ENCODE results near the gene PCDHGB3. TPM values are rescaled to one million over a fixed set of nuclear protein-coding genes. Genes with fewer than 3 reads are reported as not detected.

The PCDHGB3 gene
- total and polyA plus RNA-seq, 9 of the 15 experiments (the other 6 are each of a cell fraction or from before 2014, with no cell fraction given), result 0.05 to 0.19 (median 0.11) TPM; not detected in 2

DNA sequence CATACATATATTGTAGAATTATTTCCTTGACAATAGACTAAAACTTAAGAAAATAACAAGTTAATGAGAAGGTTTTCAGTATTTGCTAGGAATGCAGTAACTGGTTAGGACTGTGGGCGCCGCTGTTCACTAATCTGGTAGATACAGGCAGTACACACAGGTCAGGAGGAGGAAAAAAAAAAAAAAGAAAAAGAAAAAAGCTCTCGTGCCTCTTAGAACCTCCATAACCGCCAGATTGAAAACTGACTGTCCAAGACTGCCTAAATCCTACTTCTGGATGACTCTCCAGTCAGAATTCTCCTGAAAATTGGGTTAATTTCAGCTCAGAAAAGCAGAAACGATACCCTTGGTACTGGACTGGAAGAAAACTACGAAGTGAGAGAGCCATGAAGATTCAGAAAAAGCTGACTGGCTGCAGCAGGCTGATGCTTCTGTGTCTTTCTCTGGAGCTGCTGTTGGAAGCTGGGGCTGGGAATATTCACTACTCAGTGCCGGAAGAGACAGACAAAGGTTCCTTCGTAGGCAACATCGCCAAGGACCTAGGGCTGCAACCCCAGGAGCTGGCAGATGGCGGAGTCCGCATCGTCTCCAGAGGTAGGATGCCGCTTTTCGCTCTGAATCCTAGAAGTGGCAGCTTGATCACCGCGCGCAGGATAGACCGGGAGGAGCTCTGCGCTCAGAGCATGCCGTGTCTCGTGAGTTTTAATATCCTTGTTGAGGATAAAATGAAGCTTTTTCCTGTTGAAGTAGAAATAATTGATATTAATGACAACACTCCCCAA lies 39.6 kb upstream of the PCDHGB3 start, which contains the start of gene PCDHGA1:
PCDHGA1 (plus strand) TSS at position 216 of the 782 bp plus-strand sequence.
- H3K4me1 ChIP-seq (replicated peaks in 1 of 2; ENCODE audit: control insufficient read depth in 2 of 2, insufficient read depth in 2 of 2, low read length in 2 of 2), result no peaks in the 10 kb centered on the region; a peak in 1 of 5 replicates
- CTCF ChIA-PET (ENCODE audit: low intra/inter-chr PET ratio), result interaction anchor here (0.6 to 1.4 kb wide), 3 partner anchors 53 to 288 kb away, joined by 3 to 5 read pairs (median 3); partner anchors contain the start of gene DIAPH1
- H3K9ac ChIP-seq (ENCODE audit: insufficient read depth in 1 of 2, low read depth in 2 of 2, low read length in 2 of 2), result no peak within 1 kb of the TSS
- BruUV-seq (replicated peaks), result no TSS peak
- no peaks in the 10 kb centered on the region for H3K9me3 ChIP-seq (replicated peaks; ENCODE audit: control insufficient read depth, insufficient read depth, low read depth, low read length)
- in situ Hi-C loops (cut with MboI), result no loop called here
- H3K27me3 ChIP-seq (ENCODE audit: control insufficient read depth in 2 of 2, insufficient read depth in 2 of 2, low read length in 2 of 2), result peaks cover 0 to 6% of the 10 kb centered on the region in 2 experiments; a peak in 3 of 5 replicates
- ATAC-seq (peak; percentile 55), DNase-seq (ENCODE audit: extremely low read depth in 1 of 4, low spot score in 3 of 4) (peak; percentile 24 to 45 (median 28)), FAIRE-seq (peak; percentile 11)
- H3K9me1 ChIP-seq (ENCODE audit: control insufficient read depth, insufficient read depth, low read length), result no peaks in the 10 kb centered on the region
- H3K79me2 ChIP-seq (ENCODE audit: control insufficient read depth, insufficient read depth, low read length), result no peaks in the 10 kb centered on the region
- no peak within 1 kb of the TSS for H3K27ac ChIP-seq (ENCODE audit: extremely low read depth, low read depth, low read length)
- 0 out of 2 replicates have a peak within 1 kb of the TSS, but pooled peaks have one; percentile 5 for H3K4me3 ChIP-seq
- peak within 1 kb of the TSS; percentile 11; the same call in 1 of the 2 replicates for H2AFZ ChIP-seq (ENCODE audit: low read depth, low read length)
- TF ChIP-seq SMC3 (conservative IDR thresholded peaks at IDR 0.05; ENCODE audit: insufficient read depth, low read depth, low read length) (0 out of 2 replicates have a peak, but pooled peaks have one; percentile 9), ZNF217 (CRISPR knock-in tag; IDR thresholded peaks at IDR 0.05) (no peak), RAD21 (CRISPR knock-in tag; conservative IDR thresholded peaks at IDR 0.05 in 1 of 2, IDR thresholded peaks at IDR 0.05 in 1 of 2) (peak in 1 of 2 experiments; percentile 24; a peak in 1 of 4 replicates), ZNF384 (IDR thresholded peaks at IDR 0.05; ENCODE audit: low read depth, low read length) (peak; percentile 89)
- TF ChIP-seq, protein P1, sequence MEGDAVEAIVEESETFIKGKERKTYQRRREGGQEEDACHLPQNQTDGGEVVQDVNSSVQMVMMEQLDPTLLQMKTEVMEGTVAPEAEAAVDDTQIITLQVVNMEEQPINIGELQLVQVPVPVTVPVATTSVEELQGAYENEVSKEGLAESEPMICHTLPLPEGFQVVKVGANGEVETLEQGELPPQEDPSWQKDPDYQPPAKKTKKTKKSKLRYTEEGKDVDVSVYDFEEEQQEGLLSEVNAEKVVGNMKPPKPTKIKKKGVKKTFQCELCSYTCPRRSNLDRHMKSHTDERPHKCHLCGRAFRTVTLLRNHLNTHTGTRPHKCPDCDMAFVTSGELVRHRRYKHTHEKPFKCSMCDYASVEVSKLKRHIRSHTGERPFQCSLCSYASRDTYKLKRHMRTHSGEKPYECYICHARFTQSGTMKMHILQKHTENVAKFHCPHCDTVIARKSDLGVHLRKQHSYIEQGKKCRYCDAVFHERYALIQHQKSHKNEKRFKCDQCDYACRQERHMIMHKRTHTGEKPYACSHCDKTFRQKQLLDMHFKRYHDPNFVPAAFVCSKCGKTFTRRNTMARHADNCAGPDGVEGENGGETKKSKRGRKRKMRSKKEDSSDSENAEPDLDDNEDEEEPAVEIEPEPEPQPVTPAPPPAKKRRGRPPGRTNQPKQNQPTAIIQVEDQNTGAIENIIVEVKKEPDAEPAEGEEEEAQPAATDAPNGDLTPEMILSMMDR (IDR thresholded peaks at IDR 0.05 in 2 of 3, conservative IDR thresholded peaks at IDR 0.05 in 1 of 3; ENCODE audit: insufficient read depth in 2 of 3, low read depth in 1 of 3, low read length in 3 of 3), result peak; percentile 49 to 65 (median 55); a peak in 5 of 6 replicates
- TF ChIP-seq, protein P2, sequence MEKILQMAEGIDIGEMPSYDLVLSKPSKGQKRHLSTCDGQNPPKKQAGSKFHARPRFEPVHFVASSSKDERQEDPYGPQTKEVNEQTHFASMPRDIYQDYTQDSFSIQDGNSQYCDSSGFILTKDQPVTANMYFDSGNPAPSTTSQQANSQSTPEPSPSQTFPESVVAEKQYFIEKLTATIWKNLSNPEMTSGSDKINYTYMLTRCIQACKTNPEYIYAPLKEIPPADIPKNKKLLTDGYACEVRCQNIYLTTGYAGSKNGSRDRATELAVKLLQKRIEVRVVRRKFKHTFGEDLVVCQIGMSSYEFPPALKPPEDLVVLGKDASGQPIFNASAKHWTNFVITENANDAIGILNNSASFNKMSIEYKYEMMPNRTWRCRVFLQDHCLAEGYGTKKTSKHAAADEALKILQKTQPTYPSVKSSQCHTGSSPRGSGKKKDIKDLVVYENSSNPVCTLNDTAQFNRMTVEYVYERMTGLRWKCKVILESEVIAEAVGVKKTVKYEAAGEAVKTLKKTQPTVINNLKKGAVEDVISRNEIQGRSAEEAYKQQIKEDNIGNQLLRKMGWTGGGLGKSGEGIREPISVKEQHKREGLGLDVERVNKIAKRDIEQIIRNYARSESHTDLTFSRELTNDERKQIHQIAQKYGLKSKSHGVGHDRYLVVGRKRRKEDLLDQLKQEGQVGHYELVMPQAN (IDR thresholded peaks at IDR 0.05; ENCODE audit: borderline replicate concordance), result no peak
- TF ChIP-seq, protein P3, sequence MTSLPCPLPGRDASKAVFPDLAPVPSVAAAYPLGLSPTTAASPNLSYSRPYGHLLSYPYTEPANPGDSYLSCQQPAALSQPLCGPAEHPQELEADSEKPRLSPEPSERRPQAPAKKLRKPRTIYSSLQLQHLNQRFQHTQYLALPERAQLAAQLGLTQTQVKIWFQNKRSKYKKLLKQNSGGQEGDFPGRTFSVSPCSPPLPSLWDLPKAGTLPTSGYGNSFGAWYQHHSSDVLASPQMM (CRISPR knock-in tag; IDR thresholded peaks at IDR 0.05), result no peak
- H3K36me3 ChIP-seq (ENCODE audit: control insufficient read depth, insufficient read depth, low read length), result no peaks in the 10 kb centered on the region
- no peak within 1 kb of the TSS for H3K4me2 ChIP-seq (ENCODE audit: insufficient read depth, low read length)
- POLR2A ChIA-PET, result interaction anchor here (0.6 to 2.1 kb wide), 3 partner anchors 9 to 12 kb away, joined by 3 to 14 read pairs (median 4); partner anchors contain the start of gene TAF7
- no peaks in the 10 kb centered on the region for H4K20me1 ChIP-seq (replicated peaks; ENCODE audit: control insufficient read depth, insufficient read depth, low read length)
- WGBS (ENCODE audit: insufficient coverage, low coverage, missing lambda C conversion rate), result 35% methylated on average over 21 of the region's 21 CpGs
- intact Hi-C loops (cut with micrococcal nuclease), result no loop called here

All from K562 (cell line).